CD4-positive, alpha-beta T cell treated with Interferon alpha-2 for 1 hour (primary cell): ENCODE results near the gene SERPINB6.
"Not testable (repeated sequence)": the region's sequence is repeated elsewhere in the genome, so short reads cannot be mapped to it uniquely, and the experiment has no call there.

ENCODE experiments used
- DNase-seq, 2 donors: peaks; one replicate each; pipeline ENCODE4 v3.0.0-alpha.2; 2020 to 2022

The SERPINB6 gene

GRCh38 chr6:2976060-2976459 lies 4.7 kb upstream of the SERPINB6 start:
- DNase-seq = no peak

- peak; percentile 34 to 55 for DNase-seq
These were observed 2.3 kb upstream of the SERPINB6 start for GRCh38 chr6:2973676-2974075.

- not testable (repeated sequence) for DNase-seq
These were observed 1.8 kb upstream of the SERPINB6 start for GRCh38 chr6:2973180-2973579.

GRCh38 chr6:2972685-2973084 lies 1.3 kb upstream of the SERPINB6 start:
- not testable (repeated sequence) for DNase-seq

- DNase-seq = not testable (repeated sequence)
These were observed 786 bp upstream of the SERPINB6 start for GRCh38 chr6:2972219-2972487.

- DNase-seq = peak; percentile 52 to 69
These were observed 481 bp downstream of the SERPINB6 start for GRCh38 chr6:2970753-2971419.

- DNase-seq = no peak
These were observed 1.2 kb downstream of the SERPINB6 start for GRCh38 chr6:2970034-2970685.

GRCh38 chr6:2969549-2969948 lies 1.8 kb downstream of the SERPINB6 start:
- DNase-seq = no peak

- DNase-seq = no peak
These were observed 2.7 kb downstream of the SERPINB6 start for GRCh38 chr6:2968600-2969135.

- DNase-seq = no peak
These were observed 3.4 kb downstream of the SERPINB6 start for GRCh38 chr6:2967936-2968335.

GRCh38 chr6:2966347-2966746 lies 5.0 kb downstream of the SERPINB6 start:
- DNase-seq = no peak

- no peak for DNase-seq
These were observed 6.4 kb downstream of the SERPINB6 start for GRCh38 chr6:2964793-2965505.

- DNase-seq = no peak
These were observed 7.6 kb downstream of the SERPINB6 start for GRCh38 chr6:2963756-2964155.

GRCh38 chr6:2962636-2963035 lies 8.7 kb downstream of the SERPINB6 start:
- DNase-seq = no peak

GRCh38 chr6:2962004-2962403 lies 9.4 kb downstream of the SERPINB6 start:
- DNase-seq = no peak

- no peak for DNase-seq
These were observed 9.9 kb downstream of the SERPINB6 start for GRCh38 chr6:2961506-2961905.

- no peak for DNase-seq
These were observed 10.4 kb downstream of the SERPINB6 start for GRCh38 chr6:2960935-2961334.

GRCh38 chr6:2959909-2960719 lies 11.3 kb downstream of the SERPINB6 start:
- DNase-seq = no peak

- DNase-seq = no peak
These were observed 12.6 kb downstream of the SERPINB6 start for GRCh38 chr6:2958776-2959175.

GRCh38 chr6:2958331-2958711 lies 13.0 kb downstream of the SERPINB6 start:
- DNase-seq = peak in 1 of 2 donors; percentile 28

- no peak for DNase-seq
These were observed 13.6 kb downstream of the SERPINB6 start for GRCh38 chr6:2957696-2958330.

- no peak for DNase-seq
These were observed 14.3 kb downstream of the SERPINB6 start for GRCh38 chr6:2956930-2957685.
